CD4-positive, alpha-beta T cell treated with Interferon alpha-2 for 1 hour (primary cell): ENCODE measurements around the gene ZNF532.
A peak's percentile ranks its signal among the peaks of the same experiment; 100 is the strongest.
"Not testable (repeated sequence)": the region's sequence is repeated elsewhere in the genome, so short reads cannot be mapped to it uniquely, and the experiment has no call there.

Experiments used
- DNase-seq, 2 donors: peaks; one replicate each; pipeline ENCODE4 v3.0.0-alpha.2; 2020 to 2022

ZNF532 gene

GRCh38 chr18:58864146-58865032, at the start of gene ZNF532:
ZNF532 (plus strand) TSS chr18:58864877. CDS start in a region left out here.
- peak in 1 of 2 donors; percentile 18 for DNase-seq

- peak; percentile 12 to 64 for DNase-seq
Observed at GRCh38 chr18:58819051-58819450, 45.6 kb upstream of the ZNF532 start.

GRCh38 chr18:58820251-58820650, 44.4 kb upstream of the ZNF532 start:
- DNase-seq: no peak

GRCh38 chr18:58822944-58823343, 41.7 kb upstream of the ZNF532 start:
- no peak for DNase-seq

GRCh38 chr18:58823412-58823811, 41.3 kb upstream of the ZNF532 start:
- no peak for DNase-seq

- DNase-seq: not testable (repeated sequence)
Observed at GRCh38 chr18:58826926-58827325, 37.8 kb upstream of the ZNF532 start.

GRCh38 chr18:58827428-58827827, 37.2 kb upstream of the ZNF532 start:
- no peak for DNase-seq

GRCh38 chr18:58827886-58828285, 36.8 kb upstream of the ZNF532 start:
- no peak for DNase-seq

- DNase-seq: no peak
Observed at GRCh38 chr18:58828399-58829121, 36.1 kb upstream of the ZNF532 start.

- no peak for DNase-seq
Observed at GRCh38 chr18:58829263-58829662, 35.4 kb upstream of the ZNF532 start.

- not testable (repeated sequence) for DNase-seq
Observed at GRCh38 chr18:58829886-58830285, 34.8 kb upstream of the ZNF532 start.

GRCh38 chr18:58831606-58832005, 33.1 kb upstream of the ZNF532 start:
- DNase-seq: no peak

GRCh38 chr18:58838165-58838860, 26.4 kb upstream of the ZNF532 start:
- DNase-seq: no peak

GRCh38 chr18:58838946-58839345, 25.7 kb upstream of the ZNF532 start:
- no peak for DNase-seq

- no peak for DNase-seq
Observed at GRCh38 chr18:58842978-58843687, 21.5 kb upstream of the ZNF532 start.

- no peak for DNase-seq
Observed at GRCh38 chr18:58843688-58844035, 21.0 kb upstream of the ZNF532 start.

GRCh38 chr18:58844871-58845270, 19.8 kb upstream of the ZNF532 start:
- DNase-seq: no peak

- DNase-seq: no peak
Observed at GRCh38 chr18:58845928-58846724, 18.6 kb upstream of the ZNF532 start.

- no peak for DNase-seq
Observed at GRCh38 chr18:58847383-58848071, 17.1 kb upstream of the ZNF532 start.

GRCh38 chr18:58848685-58849084, 16.0 kb upstream of the ZNF532 start:
- DNase-seq: no peak

GRCh38 chr18:58850786-58851469, 13.7 kb upstream of the ZNF532 start:
- no peak for DNase-seq
